Measurements from ENCODE around the gene MSI2. TPM values are rescaled to one million over a fixed set of nuclear protein-coding genes. Genes with fewer than 3 reads are reported as not detected.

Gene MSI2
- total and polyA plus RNA-seq, 2 donors (not counting 1 experiment from before 2014, with no cell fraction given): 16.1 to 196 TPM

GRCh38 chr17:57679906-57680695, 423.8 kb downstream of the MSI2 start:
- H3K27me3 Mint-ChIP-seq: no peaks in the 10 kb centered on the region
- no peaks in the 10 kb centered on the region for H4K20me1 ChIP-seq (ENCODE audit: control insufficient read depth, insufficient read depth, low read length, poor library complexity, severe bottlenecking)
- H3K27me3 ChIP-seq (replicated peaks in 1 of 4; ENCODE audit: control extremely low read depth in 1 of 4, control insufficient read depth in 3 of 4, insufficient read depth in 4 of 4, low read length in 3 of 4): no peaks in the 10 kb centered on the region
- H3K4me1 ChIP-seq (ENCODE audit: control insufficient read depth in 2 of 2, insufficient read depth in 2 of 2, low read length in 2 of 2): no peaks in the 10 kb centered on the region
- H3K9me3 Mint-ChIP-seq (ENCODE audit: insufficient read depth): no peaks in the 10 kb centered on the region
- POLR2A ChIA-PET: interaction anchor here (0.6 kb wide), 1 partner anchor 57 kb away, joined by 5 read pairs; no protein-coding TSS in a partner anchor
- no peak overlapping the region for H2AFZ ChIP-seq (ENCODE audit: insufficient read depth, low read depth, low read length, poor library complexity, severe bottlenecking)
- DNase-seq: no peak
- no peaks in the 10 kb centered on the region for H3K4me1 Mint-ChIP-seq
- CTCF ChIA-PET: interaction anchor here (0.7 to 2.3 kb wide), 3 partner anchors 8 to 436 kb away, joined by 3 to 7 read pairs (median 5); no protein-coding TSS in a partner anchor
- H3K4me3 Mint-ChIP-seq: no peak overlapping the region
- no peaks in the 10 kb centered on the region for H3K79me2 ChIP-seq (ENCODE audit: control insufficient read depth, insufficient read depth, low read length)
- no peak overlapping the region for H3K27ac ChIP-seq (ENCODE audit: low read length in 2 of 2)
- TF ChIP-seq EZH2 (IDR thresholded peaks at IDR 0.05; ENCODE audit: borderline replicate concordance, insufficient read depth, low read depth, low read length, poor library complexity, severe bottlenecking): no peak
- TF ChIP-seq CTCF (IDR thresholded peaks at IDR 0.05): no peak
- H3K9me3 ChIP-seq (ENCODE audit: control extremely low read depth in 1 of 3, control insufficient read depth in 2 of 3, insufficient read depth in 1 of 3, low read length in 2 of 3): no peaks in the 10 kb centered on the region
- no peak overlapping the region for H3K4me2 ChIP-seq (replicated peaks; ENCODE audit: low read depth, low read length, poor library complexity, severe bottlenecking)
- H3K4me3 ChIP-seq (ENCODE audit: control extremely low read depth in 1 of 5, extremely low read depth in 1 of 5, insufficient read depth in 1 of 5, low read depth in 2 of 5, low read length in 4 of 5): no peak overlapping the region
- H3K27ac Mint-ChIP-seq: no peak overlapping the region
- ATAC-seq (ENCODE audit: low read depth): no peak
- peaks cover 8 to 16% of the 10 kb centered on the region in 2 experiments for H3K36me3 ChIP-seq (replicated peaks in 1 of 2; ENCODE audit: control extremely low read depth in 1 of 2, control insufficient read depth in 1 of 2, extremely low read depth in 1 of 2, insufficient read depth in 2 of 2, low read length in 1 of 2)
- H3K9ac ChIP-seq (ENCODE audit: low read length): no peak overlapping the region
- intact Hi-C loops (cut with micrococcal nuclease): no loop called here
- WGBS (ENCODE audit: insufficient coverage): 98% methylated on average over 7 of the region's 10 CpGs

GRCh38 chr17:57682701-57683100, 426.4 kb downstream of the MSI2 start:
- Histone ChIP-seq H3K79me2 (ENCODE audit: control insufficient read depth, insufficient read depth, low read length) (no peaks in the 10 kb centered on the region), H2AFZ (ENCODE audit: insufficient read depth, low read depth, low read length, poor library complexity, severe bottlenecking) (no peak overlapping the region), H3K9ac (ENCODE audit: low read length) (no peak overlapping the region), H3K4me3 (ENCODE audit: control extremely low read depth in 1 of 5, extremely low read depth in 1 of 5, insufficient read depth in 1 of 5, low read depth in 2 of 5, low read length in 4 of 5) (no peak overlapping the region), H3K27ac (ENCODE audit: low read length in 2 of 2) (no peak overlapping the region), H3K9me3 (ENCODE audit: control extremely low read depth in 1 of 3, control insufficient read depth in 2 of 3, insufficient read depth in 1 of 3, low read length in 2 of 3) (no peaks in the 10 kb centered on the region), H3K4me1 (ENCODE audit: control insufficient read depth in 2 of 2, insufficient read depth in 2 of 2, low read length in 2 of 2) (no peaks in the 10 kb centered on the region), H4K20me1 (ENCODE audit: control insufficient read depth, insufficient read depth, low read length, poor library complexity, severe bottlenecking) (no peaks in the 10 kb centered on the region), H3K27me3 (replicated peaks in 1 of 4; ENCODE audit: control extremely low read depth in 1 of 4, control insufficient read depth in 3 of 4, insufficient read depth in 4 of 4, low read length in 3 of 4) (no peaks in the 10 kb centered on the region), H3K4me2 (replicated peaks; ENCODE audit: low read depth, low read length, poor library complexity, severe bottlenecking) (no peak overlapping the region), H3K36me3 (replicated peaks in 1 of 2; ENCODE audit: control extremely low read depth in 1 of 2, control insufficient read depth in 1 of 2, extremely low read depth in 1 of 2, insufficient read depth in 2 of 2, low read length in 1 of 2) (peaks cover 4 to 8% of the 10 kb centered on the region in 2 experiments)
- TF ChIP-seq EZH2 (IDR thresholded peaks at IDR 0.05; ENCODE audit: borderline replicate concordance, insufficient read depth, low read depth, low read length, poor library complexity, severe bottlenecking) (no peak), CTCF (IDR thresholded peaks at IDR 0.05) (no peak)
- no peak overlapping the region for H3K27ac Mint-ChIP-seq
- over 99% methylated on average over 9 of the region's 16 CpGs for WGBS (ENCODE audit: insufficient coverage)
- DNase-seq (no peak), ATAC-seq (ENCODE audit: low read depth) (no peak)
- H3K4me1 Mint-ChIP-seq: no peaks in the 10 kb centered on the region
- ChIA-PET POLR2A (no interaction called here), CTCF (interaction anchor here (1.8 kb wide), 1 partner anchor 11 kb away, joined by 8 read pairs; no protein-coding TSS in a partner anchor)
- H3K9me3 Mint-ChIP-seq (ENCODE audit: insufficient read depth): no peaks in the 10 kb centered on the region
- intact Hi-C loops (cut with micrococcal nuclease): no loop called here
- H3K4me3 Mint-ChIP-seq: no peak overlapping the region
- H3K27me3 Mint-ChIP-seq: no peaks in the 10 kb centered on the region

All from B cell (primary cell).